Keratinocyte (primary cell): ENCODE results near the gene HPX. TPM values are rescaled to one million over a fixed set of nuclear protein-coding genes. Genes with fewer than 3 reads are reported as not detected.

Source experiments
- DNase-seq: peaks from one replicate; pipeline ENCODE4 v3.0.0-alpha.2; 2011; ENCODE audit warnings: low read depth, missing footprints, low spot score
- FAIRE-seq: peaks from 2 replicates; lab custom pipeline; 2011; peaks lifted over from hg19 to GRCh38; lab: Jason Lieb, UNC
- H2AFZ ChIP-seq: 2 replicates; pipeline ENCODE4 v1.6.0; 2012; ENCODE audit warnings: low read length, control low read depth, inconsistent platforms; ENCODE audit not compliant: control insufficient read depth
- H3K27ac ChIP-seq: 2 replicates; pipeline ENCODE4 v1.5.1; 2011; ENCODE audit warnings: low read length; ENCODE audit not compliant: control insufficient read depth, insufficient read depth
- H3K27me3 ChIP-seq: 3 replicates; pipeline ENCODE4 v1.6.0; 2011; ENCODE audit warnings: low read length; ENCODE audit not compliant: control insufficient read depth, insufficient read depth; ENCODE audit errors: extremely low read depth
- H3K36me3 ChIP-seq, 2 experiments: 2 replicates in 1 of 2; 3 replicates in 1 of 2; pipeline ENCODE4 v1.5.1; 2011; ENCODE audit warnings: low read length in 2 of 2, mild to moderate bottlenecking in 1 of 2; ENCODE audit not compliant: control insufficient read depth in 2 of 2, insufficient read depth in 2 of 2; ENCODE audit errors: extremely low read depth in 1 of 2
- H3K4me1 ChIP-seq: 3 replicates; pipeline ENCODE4 v1.5.1; 2011; ENCODE audit warnings: low read length; ENCODE audit not compliant: control insufficient read depth, insufficient read depth; ENCODE audit errors: extremely low read depth
- H3K4me2 ChIP-seq: 3 replicates; pipeline ENCODE4 v1.6.0; 2011; ENCODE audit warnings: low read depth, low read length; ENCODE audit not compliant: control insufficient read depth, insufficient read depth; ENCODE audit errors: extremely low read depth
- H3K4me3 ChIP-seq, 3 experiments: fragments of 200-600 bp in 1 of 3; sonication (generic) in 1 of 3; 2 replicates in 2 of 3; 3 replicates in 1 of 3; pipeline ENCODE4 v1.5.1; 2011 to 2016; ENCODE audit warnings: low read length in 3 of 3, mild to moderate bottlenecking in 3 of 3, control low read depth in 2 of 3, inconsistent platforms in 1 of 3, low read depth in 1 of 3, mixed read lengths in 1 of 3, mixed run types in 1 of 3, moderate library complexity in 1 of 3; ENCODE audit not compliant: control insufficient read depth in 2 of 3, insufficient read depth in 2 of 3; ENCODE audit errors: extremely low read depth in 1 of 3
- H3K79me2 ChIP-seq: 2 replicates; pipeline ENCODE4 v1.6.0; 2012; ENCODE audit warnings: low read length; ENCODE audit not compliant: control insufficient read depth, insufficient read depth
- H3K9ac ChIP-seq: 3 replicates; pipeline ENCODE4 v1.6.0; 2011; ENCODE audit warnings: low read length; ENCODE audit not compliant: control insufficient read depth, insufficient read depth; ENCODE audit errors: extremely low read depth
- H3K9me1 ChIP-seq: 3 replicates; pipeline ENCODE4 v1.6.0; 2011; ENCODE audit warnings: low read length; ENCODE audit not compliant: control insufficient read depth, insufficient read depth; ENCODE audit errors: extremely low read depth
- H3K9me3 ChIP-seq: 2 replicates; pipeline ENCODE4 v1.5.1; 2012; ENCODE audit warnings: low read depth, low read length; ENCODE audit not compliant: control insufficient read depth
- H4K20me1 ChIP-seq: 3 replicates; pipeline ENCODE4 v1.6.0; 2011; ENCODE audit warnings: low read length; ENCODE audit not compliant: control insufficient read depth, insufficient read depth; ENCODE audit errors: extremely low read depth
- CTCF ChIP-seq, 3 experiments: IDR thresholded peaks in 1 of 3; conservative IDR thresholded peaks in 1 of 3; optimal IDR thresholded peaks in 1 of 3; 2 replicates in 2 of 3; 3 replicates in 1 of 3; pipeline versions ENCODE3 to v1.5.1; 2011; ENCODE audit warnings: low read length in 3 of 3, mild to moderate bottlenecking in 3 of 3, moderate library complexity in 2 of 3, control low read depth in 1 of 3, inconsistent platforms in 1 of 3; ENCODE audit not compliant: insufficient read depth in 2 of 3; ENCODE audit errors: extremely low read depth in 1 of 3
- EZH2 ChIP-seq: IDR thresholded peaks from one replicate; pipeline ENCODE4 v1.6.1; 2012; ENCODE audit warnings: inconsistent platforms, mild to moderate bottlenecking, low read length, moderate library complexity
- dilution Hi-C: fragments of 300-500 bp; cut with MboI; formaldehyde crosslinking; loops from one replicate; pipeline ENCODE4 v1.7.0; 2020; ENCODE audit warnings: low sequenced_read_pairs; ENCODE audit not compliant: extremely low pct_ligation_motif_present
- polyA plus RNA-seq, 5 experiments: library from polyadenylated mRNA; depleted of rRNA in 3 of 5; stranded (reverse) in 3 of 5; stranded (forward) in 1 of 5; unstranded in 1 of 5; fragments of >200 nt; gene quantifications; 1 replicate in 1 of 5; 2 replicates in 3 of 5; 3 replicates in 1 of 5; pipeline versions ENCODE4 v1.2.1 to v1.2.3, GENCODE V29; 2011 to 2012; ENCODE audit warnings: missing spikeins in 2 of 5, low read depth in 1 of 5, low replicate concordance in 1 of 5

Gene HPX
- polyA plus RNA-seq, 1 donor (not counting 4 experiments of a cell fraction or from before 2014, with no cell fraction given), result 0.76 TPM

- Histone ChIP-seq H3K4me3 (no peak overlapping the region), H2AFZ (no peak overlapping the region), H3K9me1 (no peaks in the 10 kb centered on the region), H4K20me1 (peaks cover 2% of the 10 kb centered on the region), H3K27ac (no peak overlapping the region), H3K36me3 (peaks cover 18 to 24% of the 10 kb centered on the region in 2 experiments), H3K9me3 (no peaks in the 10 kb centered on the region), H3K4me2 (no peak overlapping the region), H3K27me3 (no peaks in the 10 kb centered on the region), H3K79me2 (peaks cover 4% of the 10 kb centered on the region), H3K4me1 (no peaks in the 10 kb centered on the region), H3K9ac (no peak overlapping the region)
- no peak for TF ChIP-seq CTCF (optimal IDR thresholded peaks at IDR 0.05 in 1 of 3, IDR thresholded peaks at IDR 0.05 in 1 of 3, conservative IDR thresholded peaks at IDR 0.05 in 1 of 3; ENCODE audit: extremely low read depth in 1 of 3, insufficient read depth in 2 of 3, low read length in 3 of 3)
- no peak for TF ChIP-seq EZH2
- DNase-seq (no peak), FAIRE-seq (no peak)
- dilution Hi-C loops, result no loop called here
Measured at GRCh38 chr11:6488821-6489220, 48.0 kb upstream of the HPX start.

GRCh38 chr11:6488342-6488741, 47.6 kb upstream of the HPX start:
- no peak for FAIRE-seq
- no peaks in the 10 kb centered on the region for H3K4me1 ChIP-seq
- H4K20me1 ChIP-seq, result peaks cover 2% of the 10 kb centered on the region
- peaks cover 9% of the 10 kb centered on the region for H3K79me2 ChIP-seq
- no peak for DNase-seq
- dilution Hi-C loops, result no loop called here
- H3K9me1 ChIP-seq, result no peaks in the 10 kb centered on the region
- TF ChIP-seq CTCF (optimal IDR thresholded peaks at IDR 0.05 in 1 of 3, IDR thresholded peaks at IDR 0.05 in 1 of 3, conservative IDR thresholded peaks at IDR 0.05 in 1 of 3; ENCODE audit: extremely low read depth in 1 of 3, insufficient read depth in 2 of 3, low read length in 3 of 3) (no peak), EZH2 (no peak)
- no peaks in the 10 kb centered on the region for H3K27me3 ChIP-seq
- no peak overlapping the region for H3K4me3 ChIP-seq
- no peak overlapping the region for H3K27ac ChIP-seq
- H3K9ac ChIP-seq, result no peak overlapping the region
- peaks cover 22 to 24% of the 10 kb centered on the region in 2 experiments for H3K36me3 ChIP-seq
- no peaks in the 10 kb centered on the region for H3K9me3 ChIP-seq
- no peak overlapping the region for H2AFZ ChIP-seq
- no peak overlapping the region for H3K4me2 ChIP-seq
